Upper lobe of left lung (tissue), 4 donors: ENCODE data around the gene CDC16.

Experiments
- POLR2A ChIP-seq, 4 donors: fragments of 450-650 bp; IDR thresholded peaks; one replicate each; pipeline ENCODE4 v1.5.1; 2016 to 2017; ENCODE audit warnings: antibody characterized with exemption in 4 of 4, mild to moderate bottlenecking in 2 of 4
- TF ChIP-seq, protein P1 (sequence below), 6 experiments: fragments of 450-650 bp in 4 of 6; fragments of 200-600 bp in 2 of 6; sonication (generic) in 2 of 6; IDR thresholded peaks; one replicate each; pipeline ENCODE4 v1.5.1; 2016 to 2019; ENCODE audit warnings: antibody characterized with exemption in 6 of 6

DNA sequence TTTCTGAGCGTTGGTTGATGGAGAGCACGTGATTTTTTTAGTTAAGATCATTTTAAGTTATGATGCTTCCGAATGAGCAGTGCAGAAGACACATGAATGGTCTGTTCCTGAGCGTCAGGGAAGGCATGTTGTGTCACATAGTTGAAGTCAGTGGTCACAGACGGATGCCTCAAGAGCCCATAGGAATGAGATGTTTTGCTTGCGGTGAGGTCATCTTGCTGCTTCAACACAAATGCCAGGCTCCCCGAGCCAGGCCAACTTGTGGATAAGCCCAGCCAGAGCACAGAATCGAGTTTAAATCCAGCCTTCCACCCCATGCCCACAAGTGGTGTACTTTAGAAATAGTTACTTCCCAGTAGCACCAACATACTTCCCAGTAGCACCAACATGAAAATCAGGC is 52.1 kb downstream of the CDC16 start:
- TF ChIP-seq POLR2A (IDR thresholded peaks at IDR 0.05), result no peak
- TF ChIP-seq, protein P1, sequence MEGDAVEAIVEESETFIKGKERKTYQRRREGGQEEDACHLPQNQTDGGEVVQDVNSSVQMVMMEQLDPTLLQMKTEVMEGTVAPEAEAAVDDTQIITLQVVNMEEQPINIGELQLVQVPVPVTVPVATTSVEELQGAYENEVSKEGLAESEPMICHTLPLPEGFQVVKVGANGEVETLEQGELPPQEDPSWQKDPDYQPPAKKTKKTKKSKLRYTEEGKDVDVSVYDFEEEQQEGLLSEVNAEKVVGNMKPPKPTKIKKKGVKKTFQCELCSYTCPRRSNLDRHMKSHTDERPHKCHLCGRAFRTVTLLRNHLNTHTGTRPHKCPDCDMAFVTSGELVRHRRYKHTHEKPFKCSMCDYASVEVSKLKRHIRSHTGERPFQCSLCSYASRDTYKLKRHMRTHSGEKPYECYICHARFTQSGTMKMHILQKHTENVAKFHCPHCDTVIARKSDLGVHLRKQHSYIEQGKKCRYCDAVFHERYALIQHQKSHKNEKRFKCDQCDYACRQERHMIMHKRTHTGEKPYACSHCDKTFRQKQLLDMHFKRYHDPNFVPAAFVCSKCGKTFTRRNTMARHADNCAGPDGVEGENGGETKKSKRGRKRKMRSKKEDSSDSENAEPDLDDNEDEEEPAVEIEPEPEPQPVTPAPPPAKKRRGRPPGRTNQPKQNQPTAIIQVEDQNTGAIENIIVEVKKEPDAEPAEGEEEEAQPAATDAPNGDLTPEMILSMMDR (IDR thresholded peaks at IDR 0.05), result no peak
